Activated CD4-positive, alpha-beta T cell treated with anti-CD3 and anti-CD28 coated beads for 36 hours (primary cell): Measurements from ENCODE around the gene ABCA2. TPM values are rescaled to one million over a fixed set of nuclear protein-coding genes. Genes with fewer than 3 reads are reported as not detected.

Experiments
- ATAC-seq: fragments of 200-7000 bp; cut with Tn5 transposase; one replicate; pipeline ENCODE4 v1.10.0; 2021; ENCODE audit warnings: mild to moderate bottlenecking, moderate library complexity
- CTCF ChIA-PET: fragments of 350-600 bp; sonication (Branson Sonifier 250); formaldehyde crosslinking; loops from one replicate; lab custom pipeline; 2021; ENCODE audit warnings: antibody characterized with exemption; lab: Charles Lee
- POLR2A ChIA-PET: fragments of 350-600 bp; sonication (Branson Sonifier 250); formaldehyde crosslinking; loops from one replicate; lab custom pipeline; 2021; ENCODE audit warnings: antibody characterized with exemption, inconsistent platforms; lab: Charles Lee
- DNase-seq: peaks from one replicate; pipeline ENCODE4 v3.0.0-alpha.2; 2020
- H3K27ac Mint-ChIP-seq: one replicate; pipeline ENCODE4 v1.8.0; 2021; ENCODE audit warnings: mixed read lengths
- H3K27me3 Mint-ChIP-seq: one replicate; pipeline ENCODE4 v1.8.0; 2021; ENCODE audit warnings: mixed read lengths
- H3K36me3 Mint-ChIP-seq: one replicate; pipeline ENCODE4 v1.8.0; 2021; ENCODE audit warnings: low read depth, mixed read lengths
- H3K4me1 Mint-ChIP-seq: one replicate; pipeline ENCODE4 v1.8.0; 2021; ENCODE audit warnings: mixed read lengths
- H3K4me3 Mint-ChIP-seq: one replicate; pipeline ENCODE4 v1.8.0; 2021; ENCODE audit warnings: mild to moderate bottlenecking, moderate library complexity, mixed read lengths
- H3K9me3 Mint-ChIP-seq: one replicate; pipeline ENCODE4 v1.8.0; 2021; ENCODE audit warnings: low read depth, mixed read lengths
- intact Hi-C, 2 experiments: fragments of 100-400 bp; cut with DNase I in 1 of 2; cut with micrococcal nuclease in 1 of 2; formaldehyde crosslinking; loops; one replicate each; pipeline versions ENCODE4 v1.14.2 to v1.15.1; 2022 to 2024; cut with DNase I, micrococcal nuclease
- total RNA-seq, 2 experiments: library from RNA; stranded (reverse); gene quantifications; one replicate each; pipeline ENCODE4 v1.2.3, GENCODE V29; 2021

Gene ABCA2
- total RNA-seq, 2 experiments from 2014 or later: 20.4 to 23.7 TPM

DNA sequence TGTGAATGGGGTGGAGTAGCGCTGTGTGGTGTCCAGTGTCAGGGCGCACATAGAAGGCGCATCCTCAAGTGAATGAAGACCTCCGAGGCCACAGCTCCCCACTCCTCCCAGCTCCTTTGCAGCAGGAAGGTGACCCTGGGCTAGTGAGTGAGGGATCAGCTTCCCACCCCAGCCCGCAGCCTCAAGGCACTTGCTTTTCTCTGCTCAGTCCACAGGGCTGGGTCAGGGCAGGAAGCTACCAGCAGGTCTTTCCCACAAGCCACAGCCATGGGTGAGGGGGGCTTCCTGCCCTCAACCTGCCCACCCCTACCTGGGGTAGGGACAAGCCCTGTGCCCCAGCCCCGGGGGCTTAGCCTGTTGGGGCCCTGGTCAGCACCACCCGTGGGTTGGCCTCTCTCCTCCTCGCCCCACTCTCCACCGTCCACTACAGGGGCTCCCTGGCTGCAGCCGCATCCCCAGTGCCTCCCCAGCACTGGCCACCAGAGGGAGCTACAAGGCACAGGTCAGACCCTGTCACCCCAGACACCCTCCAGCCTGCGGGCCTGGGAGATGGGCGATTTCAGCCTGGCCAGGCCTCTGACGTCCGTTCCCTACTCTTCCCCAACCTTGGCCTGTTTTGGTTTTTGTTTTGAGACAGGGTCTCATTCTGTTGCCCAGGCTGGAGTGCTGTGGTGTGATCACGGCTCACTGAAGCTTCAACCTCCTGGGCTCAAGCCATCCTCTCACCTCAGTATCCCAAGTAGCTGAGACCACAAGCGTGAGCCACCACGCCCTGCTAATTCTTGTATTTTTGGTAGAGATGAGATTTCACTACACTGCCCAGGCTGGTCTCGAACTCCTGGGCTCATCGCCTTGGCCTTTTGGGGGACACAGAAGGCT, 1.3 kb upstream of the ABCA2 start:
- Mint-ChIP-seq H3K9me3 (no peaks in the 10 kb centered on the region), H3K36me3 (no peaks in the 10 kb centered on the region), H3K4me3 (peak overlapping the region; percentile 60), H3K27ac (peak overlapping the region; percentile 42), H3K27me3 (no peaks in the 10 kb centered on the region), H3K4me1 (peaks cover 46% of the 10 kb centered on the region)
- ATAC-seq (peak; percentile 52), DNase-seq (peak; percentile 88)
- CTCF ChIA-PET: interaction anchor here (0.5 to 4.7 kb wide), 41 partner anchors 8 to 331 kb away, joined by 3 to 26 read pairs (median 4); partner anchors contain the start of genes AJM1, CLIC3, DPP7 and LCN12
- intact Hi-C loops: loop anchor here (1.0 to 5.0 kb wide), 3 partner anchors 38 to 194 kb away; partner anchors contain the start of gene RNF208 (in 1 of the 2)
- POLR2A ChIA-PET: interaction anchor here (1.0 to 1.4 kb wide), 2 partner anchors 37 to 187 kb away, joined by 3 read pairs; partner anchors contain the start of genes AJM1 and PAXX

DNA sequence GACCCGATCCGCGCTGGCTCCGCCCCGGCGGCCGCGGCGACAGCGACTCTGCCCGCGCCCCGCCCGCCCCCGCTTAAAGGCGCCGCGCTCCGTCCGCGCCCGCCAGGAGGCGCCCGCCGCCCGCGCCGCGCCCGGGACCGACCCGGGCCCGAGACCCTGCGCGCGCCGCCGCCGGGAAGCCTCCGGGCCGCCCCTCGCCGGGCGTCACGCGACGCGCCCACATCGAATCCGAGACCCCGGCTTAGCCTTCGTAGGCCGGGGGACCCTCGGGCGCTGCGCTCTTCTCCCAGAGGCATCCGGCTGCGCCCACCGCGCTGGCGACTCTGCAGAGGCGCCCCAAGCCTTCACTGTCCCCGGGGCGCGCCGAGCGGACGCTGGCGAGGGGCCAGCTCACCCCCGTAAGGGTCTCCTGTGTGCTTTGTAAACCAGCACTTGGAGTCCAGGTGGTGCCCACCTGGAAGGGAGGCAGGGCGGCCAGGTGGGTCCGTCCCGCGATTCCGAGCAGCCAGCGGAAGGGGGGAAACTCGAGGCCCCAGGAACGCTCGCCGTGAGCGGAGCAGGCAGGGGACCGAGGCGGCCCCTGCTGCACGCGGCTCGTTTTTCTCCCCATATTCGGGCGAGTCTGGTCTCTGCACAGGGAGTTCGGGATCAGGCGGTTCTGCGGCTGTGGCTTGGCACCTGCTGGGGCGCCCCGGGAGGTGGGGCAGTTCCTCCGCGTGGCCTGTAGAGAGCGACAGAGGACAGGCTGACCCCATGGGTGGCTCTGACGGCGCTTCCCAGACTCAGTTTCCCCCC, 423 bp upstream of the ABCA2 start:
- ChIA-PET POLR2A (interaction anchor here (1.0 kb wide), 1 partner anchor 186 kb away, joined by 3 read pairs; the partner anchor contains the start of gene AJM1), CTCF (interaction anchor here (0.5 to 4.7 kb wide), 37 partner anchors 10 to 1039 kb away, joined by 3 to 26 read pairs (median 4); partner anchors contain the start of genes AJM1, CLIC3, DPP7 and LCN12)
- intact Hi-C loops: loop anchor here (1.0 to 5.0 kb wide), 9 partner anchors 18 to 194 kb away; partner anchors contain the start of genes FBXW5 (in 1 of the 2), MAN1B1 (in 1 of the 2), NPDC1 (in 1 of the 2) and PHPT1 (in 1 of the 2)
- H3K4me1 Mint-ChIP-seq: peaks cover 42% of the 10 kb centered on the region
- ATAC-seq (peak; percentile 51), DNase-seq (peak; percentile 84)
- H3K4me3 Mint-ChIP-seq: peak overlapping the region; percentile 60
- peak overlapping the region; percentile 42 for H3K27ac Mint-ChIP-seq
- H3K9me3 Mint-ChIP-seq: no peaks in the 10 kb centered on the region
- no peaks in the 10 kb centered on the region for H3K36me3 Mint-ChIP-seq
- H3K27me3 Mint-ChIP-seq: no peaks in the 10 kb centered on the region

DNA sequence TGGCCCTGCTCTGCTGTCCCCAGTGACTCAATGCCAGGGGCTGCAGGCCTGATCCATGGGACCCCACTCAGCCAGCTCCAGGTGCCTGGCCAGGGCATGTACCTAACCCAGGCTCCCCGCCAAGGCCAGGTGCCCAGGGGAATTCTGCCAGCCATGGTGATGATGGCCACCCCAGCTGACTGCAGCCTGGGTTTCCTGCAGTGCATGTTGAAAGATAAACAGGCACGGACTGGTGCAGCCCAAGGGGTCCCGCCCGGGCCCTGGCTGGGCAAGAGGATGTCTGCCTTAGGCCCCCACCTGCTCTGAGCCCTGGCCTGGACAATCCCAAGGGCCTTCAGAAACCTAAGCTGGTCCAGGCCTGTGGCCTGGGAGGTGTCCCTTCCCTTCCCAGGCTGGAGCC, 1.2 kb downstream of the ABCA2 start:
- CTCF ChIA-PET: interaction anchor here (0.9 to 2.4 kb wide), 6 partner anchors 8 to 233 kb away, joined by 3 to 10 read pairs (median 4); partner anchors contain the start of genes NPDC1 and SAPCD2
- peak overlapping the region; percentile 68 for H3K4me3 Mint-ChIP-seq
- H3K4me1 Mint-ChIP-seq: peaks cover 31% of the 10 kb centered on the region
- no peaks in the 10 kb centered on the region for H3K36me3 Mint-ChIP-seq
- H3K9me3 Mint-ChIP-seq: no peaks in the 10 kb centered on the region
- POLR2A ChIA-PET: interaction anchor here (1.0 kb wide), 1 partner anchor 161 kb away, joined by 3 read pairs; no protein-coding TSS in a partner anchor
- ATAC-seq (no peak), DNase-seq (no peak)
- H3K27me3 Mint-ChIP-seq: no peaks in the 10 kb centered on the region
- intact Hi-C loops: loop anchor here in 1 of 2 experiments (5.0 kb wide), 1 partner anchor 40 kb away; no protein-coding TSS in a partner anchor
- H3K27ac Mint-ChIP-seq: no peak overlapping the region

DNA sequence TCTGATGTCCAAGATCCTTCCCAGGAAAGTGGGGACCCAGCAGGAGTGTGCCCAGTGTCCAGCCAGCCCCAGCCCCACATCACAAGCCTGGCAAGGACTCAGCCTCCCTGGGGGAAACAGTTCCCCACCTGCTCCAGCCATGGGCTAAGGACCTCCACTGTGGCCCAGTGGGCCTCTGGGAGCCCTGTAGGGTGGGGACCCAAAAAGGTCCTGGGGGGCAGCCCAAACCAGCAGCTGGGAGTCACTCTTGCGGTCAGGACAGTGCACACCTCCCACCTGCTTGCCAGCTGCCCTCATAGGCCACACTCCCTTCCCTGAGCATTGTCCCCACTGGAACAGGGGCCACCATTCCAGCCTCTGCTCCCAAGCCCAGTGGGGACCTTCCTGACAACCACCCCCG, 1.7 kb downstream of the ABCA2 start:
- ChIA-PET CTCF (interaction anchor here (1.0 to 2.5 kb wide), 6 partner anchors 9 to 233 kb away, joined by 3 to 10 read pairs (median 4); partner anchors contain the start of genes NPDC1 and SAPCD2), POLR2A (no interaction called here)
- Mint-ChIP-seq H3K4me3 (no peak overlapping the region), H3K9me3 (no peaks in the 10 kb centered on the region), H3K4me1 (peaks cover 29% of the 10 kb centered on the region), H3K27ac (no peak overlapping the region), H3K36me3 (no peaks in the 10 kb centered on the region), H3K27me3 (no peaks in the 10 kb centered on the region)
- DNase-seq (no peak), ATAC-seq (no peak)
- intact Hi-C loops: loop anchor here in 1 of 2 experiments (5.0 kb wide), 1 partner anchor 41 kb away; no protein-coding TSS in a partner anchor

DNA sequence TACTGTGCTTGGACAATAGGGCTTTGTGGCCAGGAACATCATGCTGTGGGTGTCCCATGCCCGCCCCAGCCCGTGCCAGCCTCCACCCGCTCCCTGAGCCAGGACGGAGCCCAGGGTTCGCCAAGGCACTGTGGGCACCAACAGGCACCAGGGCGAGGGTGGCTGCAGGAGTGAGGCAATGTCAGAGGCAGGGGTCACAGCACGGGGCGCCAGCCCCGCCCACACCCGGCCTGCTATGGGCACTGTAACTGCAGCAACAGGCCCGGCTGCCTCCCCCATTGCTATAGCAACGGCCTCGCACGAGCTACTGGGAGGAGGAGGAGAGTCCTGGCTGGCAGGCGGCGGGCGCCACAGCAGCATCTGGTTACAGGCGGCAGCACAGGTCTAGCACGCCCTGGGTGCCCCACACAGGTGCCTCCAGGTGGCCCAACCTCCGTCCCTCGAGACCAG, 2.5 kb downstream of the ABCA2 start:
- ATAC-seq (no peak), DNase-seq (no peak)
- no peaks in the 10 kb centered on the region for H3K36me3 Mint-ChIP-seq
- H3K4me1 Mint-ChIP-seq: peaks cover 23% of the 10 kb centered on the region
- intact Hi-C loops: loop anchor here in 1 of 2 experiments (5.0 kb wide), 1 partner anchor 42 kb away; no protein-coding TSS in a partner anchor
- H3K27me3 Mint-ChIP-seq: no peaks in the 10 kb centered on the region
- CTCF ChIA-PET: interaction anchor here (2.4 to 2.5 kb wide), 2 partner anchors 10 to 21 kb away, joined by 9 to 10 read pairs; partner anchors contain the start of gene NPDC1
- H3K9me3 Mint-ChIP-seq: no peaks in the 10 kb centered on the region
- POLR2A ChIA-PET: no interaction called here
- H3K27ac Mint-ChIP-seq: no peak overlapping the region
- no peak overlapping the region for H3K4me3 Mint-ChIP-seq

DNA sequence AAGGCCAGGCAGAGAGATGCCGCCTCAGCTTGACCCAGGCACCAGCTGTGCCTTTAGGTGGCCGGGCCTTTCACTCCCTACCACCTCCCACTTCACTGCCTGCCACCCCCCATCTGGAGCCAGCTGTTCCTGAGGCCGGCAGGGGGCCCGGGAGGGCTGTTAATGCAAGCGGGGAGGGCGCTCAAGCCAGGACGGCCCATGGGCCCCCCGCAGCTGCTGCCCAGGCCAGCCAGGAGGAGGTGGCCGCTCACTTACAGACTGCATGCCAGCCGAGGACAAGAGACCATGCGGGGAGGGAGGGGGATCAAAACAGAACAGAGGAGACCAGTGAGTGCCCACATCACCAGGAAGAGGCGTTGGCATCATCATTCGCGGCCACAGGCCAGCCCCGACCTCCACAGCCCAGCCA, 4.5 kb downstream of the ABCA2 start:
- DNase-seq (no peak), ATAC-seq (no peak)
- H3K9me3 Mint-ChIP-seq: no peaks in the 10 kb centered on the region
- H3K4me1 Mint-ChIP-seq: peaks cover 6% of the 10 kb centered on the region
- H3K27me3 Mint-ChIP-seq: no peaks in the 10 kb centered on the region
- intact Hi-C loops: loop anchor here in 1 of 2 experiments (5.0 kb wide), 1 partner anchor 231 kb away; the partner anchor contains the start of gene TMEM141
- no peak overlapping the region for H3K4me3 Mint-ChIP-seq
- CTCF ChIA-PET: interaction anchor here (0.5 to 1.7 kb wide), 3 partner anchors 8 to 293 kb away, joined by 3 to 4 read pairs (median 3); partner anchors contain the start of genes FUT7 and PAXX
- POLR2A ChIA-PET: no interaction called here
- no peaks in the 10 kb centered on the region for H3K36me3 Mint-ChIP-seq
- H3K27ac Mint-ChIP-seq: no peak overlapping the region

DNA sequence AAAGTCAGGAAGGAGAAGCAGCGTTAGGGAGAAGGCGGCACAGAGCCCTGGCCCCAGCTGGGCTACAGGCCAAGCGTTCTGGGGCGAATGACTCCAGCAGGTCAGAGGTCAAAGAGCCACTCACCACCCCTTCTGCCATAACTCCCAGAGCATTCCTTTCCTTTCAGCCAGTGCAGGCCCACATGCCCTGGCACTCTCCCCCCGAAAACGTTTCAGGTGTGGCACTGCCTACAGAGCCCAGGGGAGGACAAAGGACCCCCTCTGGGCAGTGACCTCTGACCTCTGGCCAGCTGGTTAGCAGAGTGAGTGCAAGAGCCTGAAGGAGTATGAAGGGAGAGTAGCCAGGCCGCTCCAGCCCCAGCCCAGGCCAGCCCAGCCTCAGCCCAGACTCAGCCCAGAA, 4.9 kb downstream of the ABCA2 start:
- no peak for ATAC-seq
- no peaks in the 10 kb centered on the region for H3K27me3 Mint-ChIP-seq
- intact Hi-C loops: loop anchor here in 1 of 2 experiments (5.0 kb wide), 1 partner anchor 231 kb away; the partner anchor contains the start of gene TMEM141
- no peak for DNase-seq
- no peak overlapping the region for H3K4me3 Mint-ChIP-seq
- H3K27ac Mint-ChIP-seq: no peak overlapping the region
- no peaks in the 10 kb centered on the region for H3K9me3 Mint-ChIP-seq
- ChIA-PET POLR2A (no interaction called here), CTCF (interaction anchor here (0.5 to 1.7 kb wide), 3 partner anchors 9 to 293 kb away, joined by 3 to 4 read pairs (median 3); partner anchors contain the start of genes FUT7 and PAXX)
- H3K36me3 Mint-ChIP-seq: no peaks in the 10 kb centered on the region
- peaks cover 6% of the 10 kb centered on the region for H3K4me1 Mint-ChIP-seq

DNA sequence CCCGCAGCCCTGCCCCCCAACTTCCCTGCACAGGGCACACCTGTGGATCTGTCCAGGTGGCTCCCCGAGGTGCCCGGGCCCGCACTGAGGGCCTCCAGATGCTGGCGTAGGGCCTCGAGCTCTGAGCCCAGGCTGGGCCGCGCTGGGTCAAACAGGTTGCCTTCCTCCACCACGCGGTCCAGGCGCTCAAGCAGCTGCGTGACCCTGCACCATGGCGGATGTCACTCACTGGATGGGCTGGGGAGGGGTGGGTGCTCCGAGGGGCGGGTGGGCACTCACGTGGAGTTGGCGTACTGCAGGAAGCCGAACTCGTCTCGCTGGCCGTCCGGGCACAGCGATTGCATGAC, 5.4 kb downstream of the ABCA2 start:
- Mint-ChIP-seq H3K4me1 (peaks cover 6% of the 10 kb centered on the region), H3K4me3 (no peak overlapping the region), H3K27me3 (no peaks in the 10 kb centered on the region), H3K9me3 (no peaks in the 10 kb centered on the region), H3K27ac (no peak overlapping the region), H3K36me3 (no peaks in the 10 kb centered on the region)
- intact Hi-C loops: loop anchor here (1.0 to 5.0 kb wide), 8 partner anchors 30 to 539 kb away; partner anchors contain the start of genes TMEM141 (in 2 of the 2), FBXW5 (in 1 of the 2), PAXX (in 1 of the 2) and SEC16A (in 1 of the 2)
- CTCF ChIA-PET: interaction anchor here (0.6 to 1.7 kb wide), 3 partner anchors 9 to 180 kb away, joined by 4 to 5 read pairs (median 4); partner anchors contain the start of genes AJM1 and FUT7
- DNase-seq (no peak), ATAC-seq (no peak)
- POLR2A ChIA-PET: no interaction called here

DNA sequence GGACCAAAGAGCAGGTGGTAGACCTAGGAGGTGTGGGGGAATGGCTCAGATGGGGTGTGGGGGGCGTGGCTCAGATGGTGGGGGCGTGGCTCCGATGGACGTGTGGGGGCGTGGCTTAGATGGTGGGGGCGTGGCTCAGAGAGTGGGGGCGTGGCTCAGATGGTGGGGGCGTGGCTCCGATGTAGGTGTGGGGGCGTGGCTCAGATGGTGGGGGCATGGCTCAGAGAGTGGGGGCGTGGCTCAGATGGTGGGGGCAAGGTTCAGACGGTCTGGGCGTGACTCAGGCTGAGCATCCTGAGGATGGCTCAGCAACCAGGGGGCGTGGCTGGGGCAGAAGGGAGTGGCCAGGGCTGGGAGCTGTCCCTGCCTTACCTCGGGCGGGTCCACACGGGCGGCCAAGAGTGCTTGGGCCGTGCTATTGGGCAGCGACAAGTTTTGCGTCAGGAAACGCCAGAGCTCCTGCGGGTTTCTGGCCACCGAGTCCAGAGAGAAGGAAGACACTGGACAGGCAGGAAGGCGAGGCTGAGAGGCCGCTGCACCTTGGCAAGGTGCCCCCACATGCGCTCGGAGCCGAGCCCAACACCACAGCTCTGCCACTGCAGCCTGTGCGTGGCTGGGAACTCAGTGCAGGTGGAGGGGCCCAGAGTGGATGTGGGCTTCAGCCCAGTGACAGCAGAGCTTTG, 5.9 kb downstream of the ABCA2 start:
- intact Hi-C loops: loop anchor here (1.0 to 5.0 kb wide), 8 partner anchors 30 to 539 kb away; partner anchors contain the start of genes TMEM141 (in 2 of the 2), FBXW5 (in 1 of the 2), PAXX (in 1 of the 2) and SEC16A (in 1 of the 2)
- ATAC-seq (peak; percentile 97), DNase-seq (peak; percentile 93)
- POLR2A ChIA-PET: no interaction called here
- Mint-ChIP-seq H3K36me3 (no peaks in the 10 kb centered on the region), H3K27ac (no peak overlapping the region), H3K27me3 (no peaks in the 10 kb centered on the region), H3K4me1 (peaks cover 3% of the 10 kb centered on the region), H3K9me3 (no peaks in the 10 kb centered on the region), H3K4me3 (no peak overlapping the region)
- CTCF ChIA-PET: interaction anchor here (0.6 to 1.7 kb wide), 4 partner anchors 8 to 180 kb away, joined by 3 to 5 read pairs (median 4); partner anchors contain the start of genes AJM1 and FUT7
